Right lobe of liver (tissue), 4 donors: ENCODE data around the gene TAB2.

ENCODE experiments used
- CTCF ChIP-seq, 4 donors: fragments of 200-600 bp in 3 of 4; fragments of 450-650 bp in 1 of 4; IDR thresholded peaks; one replicate each; pipeline versions ENCODE4 v1.5.1 to v1.8.0; 2016 to 2022; ENCODE audit warnings: antibody characterized with exemption in 4 of 4, mild to moderate bottlenecking in 2 of 4
- POLR2A ChIP-seq: fragments of 450-650 bp; IDR thresholded peaks from one replicate; pipeline ENCODE4 v1.6.1; 2017; ENCODE audit warnings: antibody characterized with exemption, mild to moderate bottlenecking
- donor health status: DM: no; HTN: no; CAD: no.
- donor health status: DM: no; HTN: no; CAD: no.
- donor health status: DM: no; HTN: yes; CAD: no.

GRCh38 chr6:149366267-149366921 lies 48.9 kb downstream of the TAB2 start:
- TF ChIP-seq CTCF (IDR thresholded peaks at IDR 0.05) (no peak), POLR2A (no peak)
